Activated CD4-positive, alpha-beta T cell treated with anti-CD3 and anti-CD28 coated beads for 36 hours (primary cell): ENCODE data around the gene EP400. TPM values are rescaled to one million over a fixed set of nuclear protein-coding genes. Genes with fewer than 3 reads are reported as not detected.
"Not testable (repeated sequence)": the region's sequence is repeated elsewhere in the genome, so short reads cannot be mapped to it uniquely, and the experiment has no call there.

Experiments used
- ATAC-seq: fragments of 200-7000 bp; cut with Tn5 transposase; one replicate; pipeline ENCODE4 v1.10.0; 2021; ENCODE audit warnings: mild to moderate bottlenecking, moderate library complexity
- CTCF ChIA-PET: fragments of 350-600 bp; sonication (Branson Sonifier 250); formaldehyde crosslinking; loops from one replicate; lab custom pipeline; 2021; ENCODE audit warnings: antibody characterized with exemption; lab: Charles Lee
- POLR2A ChIA-PET: fragments of 350-600 bp; sonication (Branson Sonifier 250); formaldehyde crosslinking; loops from one replicate; lab custom pipeline; 2021; ENCODE audit warnings: antibody characterized with exemption, inconsistent platforms; lab: Charles Lee
- DNase-seq: peaks from one replicate; pipeline ENCODE4 v3.0.0-alpha.2; 2020
- H3K27ac Mint-ChIP-seq: one replicate; pipeline ENCODE4 v1.8.0; 2021; ENCODE audit warnings: mixed read lengths
- H3K27me3 Mint-ChIP-seq: one replicate; pipeline ENCODE4 v1.8.0; 2021; ENCODE audit warnings: mixed read lengths
- H3K36me3 Mint-ChIP-seq: one replicate; pipeline ENCODE4 v1.8.0; 2021; ENCODE audit warnings: low read depth, mixed read lengths
- H3K4me1 Mint-ChIP-seq: one replicate; pipeline ENCODE4 v1.8.0; 2021; ENCODE audit warnings: mixed read lengths
- H3K4me3 Mint-ChIP-seq: one replicate; pipeline ENCODE4 v1.8.0; 2021; ENCODE audit warnings: mild to moderate bottlenecking, moderate library complexity, mixed read lengths
- H3K9me3 Mint-ChIP-seq: one replicate; pipeline ENCODE4 v1.8.0; 2021; ENCODE audit warnings: low read depth, mixed read lengths
- intact Hi-C, 2 experiments: fragments of 100-400 bp; cut with DNase I in 1 of 2; cut with micrococcal nuclease in 1 of 2; formaldehyde crosslinking; loops; one replicate each; pipeline versions ENCODE4 v1.14.2 to v1.15.1; 2022 to 2024; cut with DNase I, micrococcal nuclease
- total RNA-seq, 2 experiments: library from RNA; stranded (reverse); gene quantifications; one replicate each; pipeline ENCODE4 v1.2.3, GENCODE V29; 2021

EP400 gene
- total RNA-seq, 2 experiments from 2014 or later, result 46.4 to 51.3 TPM

DNA sequence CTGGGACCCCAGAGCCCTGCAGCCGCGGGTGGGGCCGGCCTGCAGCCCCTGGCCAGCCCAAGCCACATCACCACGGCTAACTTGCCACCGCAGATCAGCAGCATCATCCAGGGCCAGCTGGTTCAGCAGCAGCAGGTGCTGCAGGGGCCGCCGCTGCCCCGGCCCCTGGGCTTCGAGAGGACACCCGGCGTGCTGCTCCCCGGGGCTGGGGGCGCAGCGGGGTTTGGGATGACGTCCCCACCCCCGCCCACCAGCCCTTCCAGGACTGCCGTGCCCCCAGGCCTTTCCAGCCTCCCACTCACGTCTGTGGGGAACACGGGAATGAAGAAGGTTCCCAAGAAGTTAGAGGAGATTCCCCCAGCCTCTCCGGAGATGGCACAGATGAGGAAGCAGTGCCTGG lies 11.6 kb downstream of the EP400 start:
- H3K27me3 Mint-ChIP-seq, H3K27ac Mint-ChIP-seq, CTCF ChIA-PET, intact Hi-C loops, POLR2A ChIA-PET, H3K9me3 Mint-ChIP-seq, H3K4me3 Mint-ChIP-seq, ATAC-seq, H3K36me3 Mint-ChIP-seq, DNase-seq: not testable (repeated sequence)
- H3K4me1 Mint-ChIP-seq, result peaks cover 58% of the 10 kb centered on the region

DNA sequence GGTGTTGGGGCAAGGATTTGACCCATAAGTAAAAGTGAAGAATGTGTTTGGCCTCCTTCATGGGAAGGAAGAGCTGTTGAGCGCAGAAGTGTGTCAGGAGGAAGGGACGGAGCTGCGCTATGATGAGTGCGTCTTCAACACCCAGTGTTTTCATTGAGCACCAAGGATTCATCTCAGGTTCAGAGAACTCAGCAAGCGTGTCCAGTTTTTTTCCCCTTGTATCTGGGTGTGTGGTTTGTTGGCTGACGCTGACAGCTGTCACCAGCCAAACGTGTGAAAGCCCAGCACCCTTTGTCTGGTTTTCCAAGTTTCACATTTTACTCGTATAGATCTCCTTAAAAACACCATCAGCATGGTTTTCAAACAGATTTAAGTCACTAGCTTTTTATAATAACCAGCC lies 12.3 kb downstream of the EP400 start:
- intact Hi-C loops, result no loop called here
- POLR2A ChIA-PET, result interaction anchor here (1.1 kb wide), 1 partner anchor 12 kb away, joined by 3 read pairs; no protein-coding TSS in a partner anchor
- no peaks in the 10 kb centered on the region for H3K9me3 Mint-ChIP-seq
- H3K27me3 Mint-ChIP-seq, result no peaks in the 10 kb centered on the region
- H3K27ac Mint-ChIP-seq, result no peak overlapping the region
- CTCF ChIA-PET, result interaction anchor here (1.1 to 2.3 kb wide), 2 partner anchors 9 to 12 kb away, joined by 3 to 5 read pairs; no protein-coding TSS in a partner anchor
- DNase-seq (no peak), ATAC-seq (no peak)
- H3K36me3 Mint-ChIP-seq, result peaks cover 6% of the 10 kb centered on the region
- peaks cover 54% of the 10 kb centered on the region for H3K4me1 Mint-ChIP-seq
- H3K4me3 Mint-ChIP-seq, result no peak overlapping the region

DNA sequence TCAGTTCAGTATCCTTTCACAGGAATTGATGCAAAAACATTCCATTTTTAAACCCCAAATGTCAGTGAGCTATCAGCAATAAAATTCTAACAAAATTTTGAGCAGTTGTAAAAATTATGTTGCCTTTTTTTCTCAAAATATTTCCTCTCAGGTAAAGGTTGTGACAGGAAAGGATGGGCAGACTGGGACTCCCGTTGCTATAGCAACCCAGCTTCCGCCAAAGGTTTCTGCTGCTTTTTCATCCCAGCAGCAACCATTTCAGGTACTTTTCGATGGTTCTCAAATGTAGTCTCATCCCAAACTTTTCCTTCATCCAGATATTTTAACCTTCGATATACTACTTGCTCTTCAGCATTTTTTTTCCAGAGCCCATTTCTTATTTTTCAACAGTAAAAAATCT lies 13.6 kb downstream of the EP400 start:
- H3K9me3 Mint-ChIP-seq, result no peaks in the 10 kb centered on the region
- no peak overlapping the region for H3K4me3 Mint-ChIP-seq
- DNase-seq, result peak; percentile 18
- peaks cover 14% of the 10 kb centered on the region for H3K36me3 Mint-ChIP-seq
- intact Hi-C loops, result no loop called here
- H3K27ac Mint-ChIP-seq, result peak overlapping the region; percentile 59
- ChIA-PET CTCF (interaction anchor here (0.8 to 2.3 kb wide), 2 partner anchors 10 to 33 kb away, joined by 3 to 5 read pairs; no protein-coding TSS in a partner anchor), POLR2A (no interaction called here)
- ATAC-seq, result no peak
- peaks cover 52% of the 10 kb centered on the region for H3K4me1 Mint-ChIP-seq
- H3K27me3 Mint-ChIP-seq, result no peaks in the 10 kb centered on the region

DNA sequence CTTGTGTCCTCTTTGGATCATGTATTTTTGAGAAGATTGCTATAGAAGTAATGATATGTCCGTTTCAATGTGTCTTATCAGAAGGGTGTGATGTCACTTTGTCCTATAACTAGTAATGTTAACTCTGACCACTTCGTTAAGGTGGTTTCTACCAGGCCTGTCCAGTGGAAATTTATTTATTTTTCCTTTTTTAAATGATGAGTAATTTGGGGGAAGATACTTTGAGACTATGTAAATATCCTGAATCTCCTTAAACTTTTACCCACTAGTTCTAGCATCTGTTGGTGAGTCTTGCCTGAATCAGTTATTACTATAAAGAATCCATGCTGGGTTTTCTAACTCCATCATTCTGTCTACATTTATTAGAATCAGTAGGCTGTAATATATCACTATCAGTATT lies 15.3 kb downstream of the EP400 start:
- Mint-ChIP-seq H3K9me3 (no peaks in the 10 kb centered on the region), H3K36me3 (peaks cover 16% of the 10 kb centered on the region), H3K27ac (no peak overlapping the region), H3K27me3 (no peaks in the 10 kb centered on the region), H3K4me1 (peaks cover 49% of the 10 kb centered on the region), H3K4me3 (no peak overlapping the region)
- intact Hi-C loops, result no loop called here
- ATAC-seq (no peak), DNase-seq (no peak)
- POLR2A ChIA-PET, result no interaction called here
- CTCF ChIA-PET, result interaction anchor here (0.6 kb wide), 1 partner anchor 238 kb away, joined by 3 read pairs; no protein-coding TSS in a partner anchor

DNA sequence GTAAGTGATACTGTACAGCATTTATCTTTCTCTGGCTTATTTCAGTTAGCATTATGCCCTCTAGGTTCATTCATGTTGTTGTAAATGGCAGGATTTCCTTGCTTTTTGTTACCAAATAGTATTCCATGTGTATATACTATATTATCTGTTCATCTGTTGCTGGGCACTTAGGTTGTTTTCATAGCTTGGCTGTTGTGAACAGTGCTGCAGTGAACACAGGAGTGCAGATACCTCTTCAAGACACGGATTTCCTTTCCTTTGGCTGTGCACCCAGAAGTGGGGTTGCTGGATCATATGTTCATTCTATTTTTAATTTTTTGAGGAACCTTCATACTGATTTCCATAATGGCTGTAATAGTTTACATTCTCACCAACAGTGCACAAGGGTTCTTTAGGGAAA lies 21.5 kb downstream of the EP400 start:
- no peaks in the 10 kb centered on the region for H3K9me3 Mint-ChIP-seq
- H3K4me1 Mint-ChIP-seq, result peaks cover 32% of the 10 kb centered on the region
- H3K27ac Mint-ChIP-seq, result no peak overlapping the region
- H3K36me3 Mint-ChIP-seq, result peaks cover 22% of the 10 kb centered on the region
- H3K27me3 Mint-ChIP-seq, result no peaks in the 10 kb centered on the region
- ATAC-seq (no peak), DNase-seq (no peak)
- POLR2A ChIA-PET, result no interaction called here
- H3K4me3 Mint-ChIP-seq, result no peak overlapping the region
- intact Hi-C loops, result no loop called here
- CTCF ChIA-PET, result no interaction called here

DNA sequence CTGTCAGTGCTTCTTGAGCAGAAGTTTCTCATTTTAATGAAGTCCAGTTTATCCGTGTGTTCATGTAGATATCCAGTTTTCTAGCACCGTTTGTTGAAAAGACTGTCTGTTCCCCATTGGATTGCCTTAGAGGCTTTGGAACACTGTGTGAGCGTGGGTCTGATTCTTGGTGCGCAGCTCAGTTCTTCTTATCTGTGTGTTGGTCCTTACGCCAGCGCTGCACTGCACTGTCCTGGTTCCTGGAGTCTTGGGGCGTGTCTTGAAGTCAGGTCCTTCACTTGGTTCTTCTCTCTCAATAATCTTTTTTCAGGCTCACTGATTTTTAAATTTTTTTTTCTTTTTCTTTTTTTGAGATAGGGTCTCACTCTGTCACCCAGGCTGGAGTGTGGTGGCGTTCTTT lies 25.5 kb downstream of the EP400 start:
- intact Hi-C loops, result no loop called here
- H3K27me3 Mint-ChIP-seq, result no peaks in the 10 kb centered on the region
- H3K4me1 Mint-ChIP-seq, result peaks cover 13% of the 10 kb centered on the region
- peaks cover 17% of the 10 kb centered on the region for H3K36me3 Mint-ChIP-seq
- DNase-seq (no peak), ATAC-seq (no peak)
- ChIA-PET CTCF (no interaction called here), POLR2A (no interaction called here)
- H3K27ac Mint-ChIP-seq, result no peak overlapping the region
- no peaks in the 10 kb centered on the region for H3K9me3 Mint-ChIP-seq
- no peak overlapping the region for H3K4me3 Mint-ChIP-seq

DNA sequence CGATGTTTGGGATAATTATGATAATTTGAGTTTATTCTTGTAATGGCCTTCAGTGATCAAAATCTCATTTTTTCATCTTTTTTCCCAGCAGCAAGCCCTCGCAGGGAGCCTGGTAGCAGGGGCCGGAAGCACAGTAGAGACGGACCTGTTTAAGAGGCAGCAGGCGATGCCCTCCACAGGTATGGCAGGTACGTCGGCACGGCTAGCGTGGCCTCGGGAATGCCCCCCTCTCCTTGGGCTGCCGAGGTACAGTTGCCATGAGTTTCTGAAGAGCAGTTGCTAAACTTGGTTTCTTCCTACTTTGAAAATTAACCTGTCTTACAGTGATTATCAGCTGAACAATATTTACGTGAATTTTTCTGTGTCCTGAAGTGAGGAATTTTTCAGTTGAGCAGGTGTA lies 29.9 kb downstream of the EP400 start:
- H3K9me3 Mint-ChIP-seq, result no peaks in the 10 kb centered on the region
- H3K4me3 Mint-ChIP-seq, result no peak overlapping the region
- DNase-seq (no peak), ATAC-seq (no peak)
- H3K27ac Mint-ChIP-seq, result no peak overlapping the region
- CTCF ChIA-PET, result interaction anchor here (0.5 kb wide), 1 partner anchor 206 kb away, joined by 4 read pairs; no protein-coding TSS in a partner anchor
- H3K36me3 Mint-ChIP-seq, result peaks cover 23% of the 10 kb centered on the region
- no peaks in the 10 kb centered on the region for H3K27me3 Mint-ChIP-seq
- H3K4me1 Mint-ChIP-seq, result peaks cover 3% of the 10 kb centered on the region
- POLR2A ChIA-PET, result no interaction called here
- intact Hi-C loops, result no loop called here

DNA sequence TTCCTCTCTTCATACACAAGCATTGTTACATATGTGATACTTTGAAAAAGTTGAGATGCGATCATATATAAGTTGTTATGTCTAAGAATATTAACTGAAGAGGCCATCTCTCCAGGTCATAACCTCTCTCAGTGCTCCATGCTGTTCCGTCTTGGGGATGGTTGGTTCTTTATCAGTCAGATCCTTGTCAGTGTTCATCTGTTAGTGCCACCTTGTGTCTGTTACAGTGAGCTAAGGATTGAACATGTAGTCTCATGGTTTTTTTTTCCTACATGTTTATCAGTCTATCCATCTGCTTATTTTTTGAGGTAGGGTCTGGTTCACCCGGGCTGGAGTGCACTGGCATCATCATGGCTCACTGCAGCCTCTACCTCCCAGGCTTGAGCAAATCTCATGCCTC lies 30.5 kb downstream of the EP400 start:
- Mint-ChIP-seq H3K27ac (no peak overlapping the region), H3K36me3 (peaks cover 24% of the 10 kb centered on the region), H3K27me3 (no peaks in the 10 kb centered on the region), H3K4me1 (peaks cover 3% of the 10 kb centered on the region), H3K4me3 (no peak overlapping the region), H3K9me3 (no peaks in the 10 kb centered on the region)
- DNase-seq (no peak), ATAC-seq (no peak)
- ChIA-PET CTCF (interaction anchor here (0.5 kb wide), 1 partner anchor 207 kb away, joined by 4 read pairs; no protein-coding TSS in a partner anchor), POLR2A (no interaction called here)
- intact Hi-C loops, result no loop called here

DNA sequence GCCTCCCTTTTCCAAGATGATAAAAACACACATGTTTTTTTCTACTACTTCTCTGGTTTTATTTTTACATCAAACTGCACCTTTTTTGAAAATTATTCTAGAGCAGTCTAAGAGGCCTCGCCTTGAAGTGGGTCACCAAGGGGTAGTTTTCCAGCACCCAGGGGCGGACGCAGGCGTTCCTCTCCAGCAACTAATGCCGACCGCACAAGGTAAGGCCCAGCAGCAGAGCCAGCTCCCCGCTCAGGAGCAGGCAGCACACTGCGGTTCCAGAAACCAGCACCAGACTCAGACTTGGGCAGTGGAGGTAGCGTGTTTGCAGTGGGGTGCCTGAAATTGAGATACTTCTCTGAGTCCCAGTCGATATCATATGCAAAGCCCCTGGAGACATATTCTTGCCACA lies 31.6 kb downstream of the EP400 start:
- no peak overlapping the region for H3K4me3 Mint-ChIP-seq
- H3K9me3 Mint-ChIP-seq, result no peaks in the 10 kb centered on the region
- H3K27me3 Mint-ChIP-seq, result no peaks in the 10 kb centered on the region
- ChIA-PET CTCF (no interaction called here), POLR2A (no interaction called here)
- peaks cover 23% of the 10 kb centered on the region for H3K36me3 Mint-ChIP-seq
- intact Hi-C loops, result no loop called here
- no peaks in the 10 kb centered on the region for H3K4me1 Mint-ChIP-seq
- no peak for ATAC-seq
- no peak for DNase-seq
- H3K27ac Mint-ChIP-seq, result no peak overlapping the region

DNA sequence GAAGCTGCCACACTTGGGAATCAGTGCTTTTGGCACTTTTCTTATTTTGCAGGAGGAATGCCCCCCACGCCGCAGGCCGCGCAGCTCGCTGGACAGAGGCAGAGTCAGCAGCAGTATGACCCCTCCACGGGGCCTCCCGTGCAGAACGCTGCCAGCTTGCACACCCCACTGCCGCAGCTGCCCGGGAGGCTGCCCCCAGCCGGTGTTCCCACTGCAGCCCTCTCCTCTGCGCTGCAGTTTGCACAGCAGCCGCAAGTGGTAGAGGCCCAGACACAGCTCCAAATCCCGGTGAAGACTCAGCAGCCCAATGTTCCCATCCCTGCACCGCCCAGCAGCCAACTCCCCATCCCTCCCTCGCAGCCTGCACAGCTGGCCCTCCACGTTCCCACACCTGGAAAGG lies 32.3 kb downstream of the EP400 start:
- peaks cover 29% of the 10 kb centered on the region for H3K36me3 Mint-ChIP-seq
- H3K4me1 Mint-ChIP-seq, result no peaks in the 10 kb centered on the region
- CTCF ChIA-PET, result interaction anchor here (1.1 kb wide), 1 partner anchor 14 kb away, joined by 3 read pairs; no protein-coding TSS in a partner anchor
- no peaks in the 10 kb centered on the region for H3K27me3 Mint-ChIP-seq
- H3K4me3 Mint-ChIP-seq, result no peak overlapping the region
- ATAC-seq (no peak), DNase-seq (no peak)
- no peaks in the 10 kb centered on the region for H3K9me3 Mint-ChIP-seq
- POLR2A ChIA-PET, result no interaction called here
- intact Hi-C loops, result no loop called here
- H3K27ac Mint-ChIP-seq, result no peak overlapping the region

DNA sequence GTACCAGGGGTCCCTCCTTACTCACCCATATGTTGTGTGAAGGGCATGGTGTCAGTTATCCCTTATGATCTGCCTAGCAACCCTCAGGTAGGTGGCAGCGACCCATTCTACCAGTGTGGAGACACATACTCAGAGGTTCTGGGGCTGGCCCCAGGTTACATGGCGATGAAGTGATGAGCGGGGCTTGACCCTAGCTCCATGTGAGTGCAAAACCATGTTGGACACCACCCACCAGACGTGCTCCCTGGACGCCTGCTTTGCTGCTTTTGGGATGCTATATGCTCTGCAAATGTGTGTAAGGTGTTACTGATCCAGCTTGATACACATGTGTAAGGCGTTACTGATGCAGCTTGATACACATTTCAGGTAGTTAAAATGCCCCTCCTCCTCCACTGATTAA lies 33.3 kb downstream of the EP400 start:
- intact Hi-C loops, result no loop called here
- H3K27me3 Mint-ChIP-seq, result no peaks in the 10 kb centered on the region
- no peak for ATAC-seq
- no peak overlapping the region for H3K27ac Mint-ChIP-seq
- ChIA-PET POLR2A (no interaction called here), CTCF (interaction anchor here (0.6 to 1.1 kb wide), 3 partner anchors 15 to 20 kb away, joined by 3 to 4 read pairs (median 3); no protein-coding TSS in a partner anchor)
- H3K9me3 Mint-ChIP-seq, result no peaks in the 10 kb centered on the region
- no peak for DNase-seq
- peaks cover 37% of the 10 kb centered on the region for H3K36me3 Mint-ChIP-seq
- H3K4me1 Mint-ChIP-seq, result no peaks in the 10 kb centered on the region
- no peak overlapping the region for H3K4me3 Mint-ChIP-seq

DNA sequence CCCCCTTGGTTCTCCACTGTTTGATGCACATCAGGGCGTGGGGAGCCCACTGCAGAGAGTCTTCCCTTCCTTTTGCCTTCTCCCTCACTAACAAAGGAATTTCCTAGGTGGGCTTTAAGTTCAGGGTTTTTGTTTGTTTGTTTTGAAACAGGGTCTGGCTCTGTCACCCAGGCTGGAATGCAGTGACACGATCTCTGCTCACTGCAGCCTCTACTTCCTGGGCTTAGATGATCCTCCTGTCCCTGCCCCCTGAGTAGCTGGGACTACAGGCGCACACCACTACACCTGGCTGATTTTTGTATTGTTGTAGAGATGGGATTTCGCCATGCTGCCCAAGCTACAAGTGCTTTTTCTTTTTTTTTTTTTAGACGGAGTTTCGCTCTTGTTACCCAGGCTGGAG lies 33.8 kb downstream of the EP400 start:
- intact Hi-C loops, result no loop called here
- ChIA-PET POLR2A (no interaction called here), CTCF (interaction anchor here (1.4 kb wide), 1 partner anchor 15 kb away, joined by 3 read pairs; no protein-coding TSS in a partner anchor)
- DNase-seq (no peak), ATAC-seq (no peak)
- no peaks in the 10 kb centered on the region for H3K4me1 Mint-ChIP-seq
- H3K9me3 Mint-ChIP-seq, result no peaks in the 10 kb centered on the region
- H3K4me3 Mint-ChIP-seq, result no peak overlapping the region
- no peaks in the 10 kb centered on the region for H3K27me3 Mint-ChIP-seq
- peaks cover 37% of the 10 kb centered on the region for H3K36me3 Mint-ChIP-seq
- no peak overlapping the region for H3K27ac Mint-ChIP-seq
